Loucy (cell line): ENCODE results near the gene BID.

Experiments
- EZH2phosphoT487 ChIP-seq: fragments of 200-600 bp; IDR thresholded peaks from 2 replicates; pipeline ENCODE4 v1.6.1; 2018; ENCODE audit warnings: antibody characterized with exemption, mild to moderate bottlenecking, moderate library complexity, borderline replicate concordance
- TF ChIP-seq, protein P1 (sequence below): fragments of 200-600 bp; sonication (generic); conservative IDR thresholded peaks from 2 replicates; pipeline ENCODE4 v1.5.1; 2014; ENCODE audit warnings: mild to moderate bottlenecking, antibody characterized with exemption, low read length

DNA sequence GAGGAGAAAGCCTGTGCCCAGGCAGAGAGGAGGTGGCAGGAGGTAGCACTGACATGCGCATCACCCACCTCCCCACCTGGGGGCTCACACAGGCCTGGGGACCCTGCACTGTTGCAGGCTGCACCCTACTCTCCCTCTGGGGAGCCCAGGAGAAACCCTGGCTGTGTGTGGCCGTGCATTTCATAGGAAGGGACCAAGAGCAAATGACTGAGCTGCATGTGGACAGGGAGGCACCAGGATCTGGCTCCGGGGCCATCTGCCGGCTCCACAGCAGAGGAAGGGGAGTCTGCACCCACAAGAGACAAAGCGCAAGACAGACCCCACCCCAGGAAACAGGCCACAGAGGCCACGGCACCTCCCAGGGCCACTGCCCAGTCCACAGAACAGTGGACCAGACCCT lies 22.7 kb downstream of the BID start:
- TF ChIP-seq, protein P1, sequence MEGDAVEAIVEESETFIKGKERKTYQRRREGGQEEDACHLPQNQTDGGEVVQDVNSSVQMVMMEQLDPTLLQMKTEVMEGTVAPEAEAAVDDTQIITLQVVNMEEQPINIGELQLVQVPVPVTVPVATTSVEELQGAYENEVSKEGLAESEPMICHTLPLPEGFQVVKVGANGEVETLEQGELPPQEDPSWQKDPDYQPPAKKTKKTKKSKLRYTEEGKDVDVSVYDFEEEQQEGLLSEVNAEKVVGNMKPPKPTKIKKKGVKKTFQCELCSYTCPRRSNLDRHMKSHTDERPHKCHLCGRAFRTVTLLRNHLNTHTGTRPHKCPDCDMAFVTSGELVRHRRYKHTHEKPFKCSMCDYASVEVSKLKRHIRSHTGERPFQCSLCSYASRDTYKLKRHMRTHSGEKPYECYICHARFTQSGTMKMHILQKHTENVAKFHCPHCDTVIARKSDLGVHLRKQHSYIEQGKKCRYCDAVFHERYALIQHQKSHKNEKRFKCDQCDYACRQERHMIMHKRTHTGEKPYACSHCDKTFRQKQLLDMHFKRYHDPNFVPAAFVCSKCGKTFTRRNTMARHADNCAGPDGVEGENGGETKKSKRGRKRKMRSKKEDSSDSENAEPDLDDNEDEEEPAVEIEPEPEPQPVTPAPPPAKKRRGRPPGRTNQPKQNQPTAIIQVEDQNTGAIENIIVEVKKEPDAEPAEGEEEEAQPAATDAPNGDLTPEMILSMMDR = no peak
- TF ChIP-seq EZH2phosphoT487 = no peak
